GM12864 (cell line): ENCODE measurements around the gene PFKFB1.
"Not testable (repeated sequence)": the region's sequence is repeated elsewhere in the genome, so short reads cannot be mapped to it uniquely, and the experiment has no call there.

Experiments used
- DNase-seq: peaks from one replicate; pipeline ENCODE4 v3.0.0-alpha.2; 2011; ENCODE audit warnings: low read depth
- H3K4me3 ChIP-seq: 2 replicates; pipeline ENCODE4 v1.5.1; 2011; ENCODE audit warnings: mild to moderate bottlenecking, low read depth, low read length, control low read depth
- TF ChIP-seq, protein P1 (sequence below): IDR thresholded peaks from 2 replicates; pipeline ENCODE4 v1.5.1; 2011; ENCODE audit warnings: low read depth, mild to moderate bottlenecking, moderate library complexity, low read length, control low read depth, inconsistent platforms; ENCODE audit errors: missing control alignments

Gene PFKFB1

DNA sequence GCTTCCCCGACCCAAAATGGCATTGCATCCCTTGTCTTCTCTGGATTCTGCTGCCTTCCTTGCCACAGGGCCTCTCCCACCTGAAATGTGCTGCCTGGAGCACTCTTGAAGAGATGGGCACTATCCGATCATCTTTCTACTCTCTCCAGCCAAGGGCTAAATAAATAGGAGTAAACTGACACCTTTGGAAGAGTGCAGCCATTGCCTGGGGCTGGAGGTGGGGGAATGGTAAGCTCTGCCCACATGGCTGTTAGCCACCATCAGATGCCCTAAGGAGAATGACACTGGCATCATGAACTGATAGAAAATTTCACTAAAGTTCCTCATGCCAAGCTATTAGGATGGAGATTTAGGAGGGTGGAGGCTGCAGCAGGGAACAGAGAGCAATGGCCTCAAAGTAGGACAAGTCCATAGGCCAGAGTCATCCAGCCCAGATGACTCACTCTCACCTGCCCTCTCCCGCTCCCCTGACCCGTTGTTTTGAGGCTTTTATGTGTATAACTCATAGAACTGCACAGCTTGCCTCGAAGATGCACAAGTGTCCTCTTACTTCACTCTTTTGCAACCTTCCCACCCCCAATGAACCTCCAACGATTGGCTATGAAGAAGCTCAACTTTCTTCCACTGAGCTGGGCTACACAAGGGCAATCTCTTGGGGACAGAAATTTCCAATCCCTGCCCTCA, 822 bp upstream of the PFKFB1 start:
- TF ChIP-seq, protein P1, sequence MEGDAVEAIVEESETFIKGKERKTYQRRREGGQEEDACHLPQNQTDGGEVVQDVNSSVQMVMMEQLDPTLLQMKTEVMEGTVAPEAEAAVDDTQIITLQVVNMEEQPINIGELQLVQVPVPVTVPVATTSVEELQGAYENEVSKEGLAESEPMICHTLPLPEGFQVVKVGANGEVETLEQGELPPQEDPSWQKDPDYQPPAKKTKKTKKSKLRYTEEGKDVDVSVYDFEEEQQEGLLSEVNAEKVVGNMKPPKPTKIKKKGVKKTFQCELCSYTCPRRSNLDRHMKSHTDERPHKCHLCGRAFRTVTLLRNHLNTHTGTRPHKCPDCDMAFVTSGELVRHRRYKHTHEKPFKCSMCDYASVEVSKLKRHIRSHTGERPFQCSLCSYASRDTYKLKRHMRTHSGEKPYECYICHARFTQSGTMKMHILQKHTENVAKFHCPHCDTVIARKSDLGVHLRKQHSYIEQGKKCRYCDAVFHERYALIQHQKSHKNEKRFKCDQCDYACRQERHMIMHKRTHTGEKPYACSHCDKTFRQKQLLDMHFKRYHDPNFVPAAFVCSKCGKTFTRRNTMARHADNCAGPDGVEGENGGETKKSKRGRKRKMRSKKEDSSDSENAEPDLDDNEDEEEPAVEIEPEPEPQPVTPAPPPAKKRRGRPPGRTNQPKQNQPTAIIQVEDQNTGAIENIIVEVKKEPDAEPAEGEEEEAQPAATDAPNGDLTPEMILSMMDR: no peak
- no peak overlapping the region for H3K4me3 ChIP-seq
- no peak for DNase-seq

DNA sequence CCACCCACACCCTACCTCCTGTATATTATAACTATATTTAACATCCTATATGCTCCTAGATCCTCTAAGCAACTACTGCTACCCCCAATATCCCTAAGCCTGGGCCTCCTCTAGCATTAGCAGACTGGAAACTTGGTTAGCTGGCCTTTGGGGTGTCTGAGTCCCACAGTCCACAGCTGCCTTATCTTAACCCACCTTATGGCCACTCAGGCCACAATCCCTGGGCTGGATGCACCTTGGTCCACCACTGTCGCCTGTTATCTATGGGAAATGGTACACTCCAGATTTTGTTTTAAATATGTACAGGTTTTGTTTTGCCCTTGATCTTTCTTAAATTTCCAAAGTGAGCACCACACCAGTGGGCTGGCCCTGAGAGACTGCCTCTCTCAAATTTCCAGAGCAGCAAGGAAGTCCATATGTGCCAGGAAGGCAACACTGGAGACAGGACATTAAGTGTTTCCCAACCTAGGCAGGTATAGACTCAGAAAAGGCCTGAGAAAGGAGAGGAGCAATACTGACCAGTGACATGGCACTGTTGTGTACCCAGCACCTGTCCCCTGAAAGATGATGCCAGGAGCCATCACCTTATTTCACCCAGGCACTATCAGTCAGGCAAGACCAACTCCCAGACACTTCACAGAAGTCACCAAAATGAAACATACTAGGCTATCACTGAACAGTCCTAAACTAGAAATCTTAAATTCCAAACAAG, 921 bp downstream of the PFKFB1 start:
- DNase-seq: no peak
- TF ChIP-seq, protein P1: no peak
- no peak overlapping the region for H3K4me3 ChIP-seq

DNA sequence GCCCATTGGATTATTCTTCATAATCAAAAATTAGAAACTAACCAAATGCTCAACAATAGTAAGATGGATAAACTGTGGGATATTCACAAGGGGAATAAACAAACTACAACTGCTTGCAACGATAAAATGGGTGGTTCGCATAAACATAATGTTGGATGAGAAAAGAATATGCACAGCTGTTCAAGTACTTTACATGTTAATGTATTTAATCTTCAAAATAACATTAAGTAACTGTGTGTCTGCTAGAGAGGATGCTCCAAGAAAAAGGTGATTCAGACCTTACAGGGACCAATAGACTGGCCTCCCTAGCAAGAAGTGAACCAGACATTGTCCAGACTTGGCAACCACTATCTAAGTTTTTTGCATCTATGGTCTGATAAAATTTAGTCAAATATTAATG, 2.3 kb downstream of the PFKFB1 start:
- no peak overlapping the region for H3K4me3 ChIP-seq
- TF ChIP-seq, protein P1: no peak
- DNase-seq: no peak

DNA sequence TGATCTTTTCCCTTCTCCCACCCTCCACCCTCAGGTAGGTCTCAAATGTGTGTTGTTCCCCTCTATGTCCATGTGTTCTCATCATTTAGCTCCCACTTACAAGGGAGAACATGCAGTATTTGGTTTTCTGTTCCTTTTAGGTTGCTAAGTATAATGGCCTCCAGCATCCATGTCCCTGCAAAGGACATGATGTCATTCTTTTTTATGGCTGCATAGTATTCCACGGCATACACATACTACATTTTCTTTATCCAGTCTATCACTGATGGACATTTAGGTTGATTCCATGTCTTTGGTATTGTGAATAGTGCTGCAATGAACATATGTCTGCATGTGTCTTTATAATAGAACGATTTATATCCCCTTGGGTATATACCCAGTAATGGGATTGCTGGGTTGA, 10.7 kb downstream of the PFKFB1 start:
- not testable (repeated sequence) for H3K4me3 ChIP-seq, DNase-seq

DNA sequence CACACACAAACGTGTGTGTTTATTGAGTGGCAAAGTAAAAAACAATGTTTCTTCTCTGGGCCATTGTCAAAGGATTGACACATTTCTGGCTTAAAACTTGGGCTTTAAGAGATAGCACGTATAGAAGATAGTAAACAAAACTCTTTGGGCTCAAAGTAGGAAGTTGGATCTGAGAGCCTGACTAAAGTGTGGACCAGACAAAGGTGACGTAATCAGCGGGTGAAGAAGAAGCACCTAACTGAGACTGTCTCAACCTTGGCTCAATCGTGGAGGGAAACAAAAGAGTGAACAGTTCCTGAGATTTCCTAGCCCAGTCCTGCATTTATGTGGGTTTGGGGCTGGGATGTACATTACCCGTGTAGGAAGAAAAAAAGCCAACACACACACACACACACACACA, 13.7 kb downstream of the PFKFB1 start:
- DNase-seq: no peak
- H3K4me3 ChIP-seq: no peak overlapping the region
- TF ChIP-seq, protein P1: no peak

DNA sequence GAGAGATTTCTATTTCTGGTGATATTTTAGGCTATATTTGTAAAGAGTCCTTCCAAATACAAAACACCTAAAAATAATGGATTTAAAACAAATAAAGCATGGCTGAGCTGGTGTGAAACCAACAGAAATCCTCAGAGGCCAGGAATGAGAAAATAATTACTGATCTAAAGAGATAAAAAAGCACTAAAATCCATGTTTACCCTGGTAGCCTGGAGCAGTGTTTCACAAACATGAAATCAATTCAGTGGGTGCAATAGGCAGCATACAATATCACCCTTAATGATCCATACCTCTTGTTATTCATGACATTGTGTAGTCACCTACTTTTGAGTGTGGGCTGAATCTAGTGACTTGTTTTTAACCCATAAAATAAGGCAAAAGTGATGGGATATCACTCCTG, 14.6 kb downstream of the PFKFB1 start:
- DNase-seq: no peak
- TF ChIP-seq, protein P1: no peak
- no peak overlapping the region for H3K4me3 ChIP-seq

DNA sequence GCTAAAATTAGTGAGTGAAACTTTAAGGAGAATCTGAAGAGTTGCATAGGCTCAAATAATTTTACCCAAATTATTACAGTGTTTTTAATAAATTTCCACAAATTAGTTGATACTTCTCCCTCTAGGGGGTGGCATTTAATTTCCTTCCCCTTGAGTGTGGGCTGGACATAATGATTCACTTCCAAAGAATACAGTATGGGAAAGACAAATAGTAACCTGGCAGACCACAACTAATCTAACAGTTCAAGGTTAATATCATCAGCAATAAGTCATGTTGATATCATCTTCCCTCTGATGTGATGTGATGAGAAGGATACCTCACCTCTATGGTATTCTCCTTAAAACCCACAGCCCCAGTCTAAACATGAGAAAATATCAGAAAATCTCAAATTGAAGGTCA, 15.5 kb downstream of the PFKFB1 start:
- no peak for DNase-seq
- TF ChIP-seq, protein P1: no peak
- no peak overlapping the region for H3K4me3 ChIP-seq
